Effector CD8-positive, alpha-beta T cell (primary cell): ENCODE measurements around the gene AIF1L.
"Not testable (repeated sequence)": the region's sequence is repeated elsewhere in the genome, so short reads cannot be mapped to it uniquely, and the experiment has no call there.

Experiments
- DNase-seq: peaks from one replicate; lab custom pipeline; 2025; lab: John Stamatoyannopoulos, UW

AIF1L gene

GRCh38 chr9:131120620-131121228 is 24.4 kb downstream of the AIF1L start:
- DNase-seq: no peak

GRCh38 chr9:131121346-131121745 is 25.0 kb downstream of the AIF1L start:
- DNase-seq: no peak

GRCh38 chr9:131122158-131122557 is 25.8 kb downstream of the AIF1L start:
- DNase-seq: no peak

- no peak for DNase-seq
These were observed 28.6 kb downstream of the AIF1L start for GRCh38 chr9:131125038-131125287.

GRCh38 chr9:131125288-131126058 is 29.1 kb downstream of the AIF1L start, which contains the start of gene NUP214:
Gene NUP214, plus strand, starts transcription at chr9:131125586. Its CDS starts 119 bp downstream, at chr9:131125705.
- DNase-seq: peak; percentile 99

GRCh38 chr9:131126059-131126426 is 29.7 kb downstream of the AIF1L start:
- DNase-seq: no peak

GRCh38 chr9:131129183-131129582 is 32.9 kb downstream of the AIF1L start:
- DNase-seq: no peak

- DNase-seq: no peak
These were observed 42.3 kb downstream of the AIF1L start for GRCh38 chr9:131138676-131139075.

GRCh38 chr9:131140112-131140511 is 43.8 kb downstream of the AIF1L start:
- no peak for DNase-seq

GRCh38 chr9:131140550-131140949 is 44.2 kb downstream of the AIF1L start:
- DNase-seq: no peak

GRCh38 chr9:131142160-131142559 is 45.8 kb downstream of the AIF1L start:
- no peak for DNase-seq

GRCh38 chr9:131144201-131144600 is 47.9 kb downstream of the AIF1L start:
- no peak for DNase-seq

- no peak for DNase-seq
These were observed 48.9 kb downstream of the AIF1L start for GRCh38 chr9:131145245-131145644.

- DNase-seq: no peak
These were observed 49.9 kb downstream of the AIF1L start for GRCh38 chr9:131146186-131146585.

- DNase-seq: no peak
These were observed 51.9 kb downstream of the AIF1L start for GRCh38 chr9:131148276-131148675.

GRCh38 chr9:131148966-131149687 is 52.8 kb downstream of the AIF1L start:
- no peak for DNase-seq

GRCh38 chr9:131149688-131150053 is 53.3 kb downstream of the AIF1L start:
- no peak for DNase-seq

- DNase-seq: no peak
These were observed 57.3 kb downstream of the AIF1L start for GRCh38 chr9:131153595-131153994.

- DNase-seq: not testable (repeated sequence)
These were observed 62.3 kb downstream of the AIF1L start for GRCh38 chr9:131158673-131159072.

GRCh38 chr9:131160416-131161112 is 64.2 kb downstream of the AIF1L start:
- no peak for DNase-seq

GRCh38 chr9:131161585-131161984 is 65.3 kb downstream of the AIF1L start:
- no peak for DNase-seq

GRCh38 chr9:131162886-131163285 is 66.6 kb downstream of the AIF1L start:
- no peak for DNase-seq

GRCh38 chr9:131165523-131165922 is 69.2 kb downstream of the AIF1L start:
- no peak for DNase-seq
